GM21619 (cell line): Measurements from ENCODE around the gene ADAM23.

Experiments
- ATAC-seq: cut with Tn5 transposase; IDR thresholded peaks from one replicate; pipeline ENCODE4 v1.9.1; 2021; ENCODE audit not compliant: unreplicated experiment

Gene ADAM23

DNA sequence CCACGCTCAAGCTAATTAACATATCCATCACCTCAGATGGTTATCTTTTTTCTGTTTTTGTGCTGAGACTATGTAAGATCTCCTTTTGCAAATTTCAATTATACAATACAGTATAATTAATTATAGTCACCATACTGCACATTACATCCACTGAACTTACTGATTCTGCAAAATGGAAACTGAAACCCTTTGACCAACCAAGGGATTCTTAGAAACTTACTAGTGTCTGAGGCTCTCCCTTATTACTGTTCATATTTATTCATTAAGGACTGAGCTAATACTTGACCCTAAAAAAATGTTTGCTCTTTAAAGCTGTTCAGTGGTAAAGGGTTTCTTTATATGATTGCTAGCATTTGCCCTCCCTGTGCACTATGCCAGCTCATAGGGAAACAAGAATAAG lies 50.7 kb downstream of the ADAM23 start:
- no peak for ATAC-seq

DNA sequence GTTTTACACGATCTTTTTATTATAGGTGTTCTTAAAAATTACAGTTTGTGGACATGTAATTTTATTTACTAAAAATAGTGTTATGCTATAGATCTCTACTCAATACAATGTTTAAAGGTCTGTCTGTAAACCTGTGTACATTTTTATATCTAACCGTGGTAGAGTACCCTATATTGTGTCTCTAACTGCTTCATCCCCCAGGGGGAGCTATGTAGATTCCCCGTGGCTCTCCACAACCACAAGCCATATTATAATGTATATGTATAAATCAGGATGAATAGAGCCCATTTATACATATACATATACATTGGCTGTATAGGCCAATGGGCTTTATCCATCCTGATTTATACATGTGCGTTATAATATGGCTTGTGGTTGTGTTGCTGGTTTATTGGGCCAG lies 59.4 kb downstream of the ADAM23 start:
- no peak for ATAC-seq

- no peak for ATAC-seq
These were observed 68.0 kb downstream of the ADAM23 start for GRCh38 chr2:206511283-206511682.

GRCh38 chr2:206512999-206513398 lies 69.7 kb downstream of the ADAM23 start:
- ATAC-seq = no peak

- ATAC-seq = no peak
These were observed 72.2 kb downstream of the ADAM23 start for GRCh38 chr2:206515580-206515979.

GRCh38 chr2:206518997-206519396 lies 75.7 kb downstream of the ADAM23 start:
- no peak for ATAC-seq

DNA sequence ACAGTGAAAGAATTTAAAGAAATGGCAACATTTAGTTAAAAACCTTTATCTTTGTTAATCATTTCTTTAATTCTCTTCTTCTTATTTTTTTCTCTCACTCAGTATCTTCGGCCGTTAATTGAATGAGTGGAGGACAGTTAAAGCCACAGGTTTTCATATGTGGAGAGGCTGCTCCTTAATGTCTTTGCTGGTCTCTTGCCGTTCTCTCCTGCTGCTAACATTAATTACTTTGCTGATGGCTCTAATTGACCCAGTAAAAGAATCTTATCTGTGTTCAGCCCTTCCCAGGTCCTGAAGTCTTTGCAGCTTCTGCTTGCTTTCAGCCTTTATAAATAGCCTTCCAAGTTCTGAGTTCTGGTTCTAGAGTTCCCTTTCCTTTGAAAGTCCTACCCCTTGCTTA lies 77.1 kb downstream of the ADAM23 start:
- ATAC-seq = no peak

GRCh38 chr2:206521115-206521514 lies 77.8 kb downstream of the ADAM23 start:
- ATAC-seq = no peak

DNA sequence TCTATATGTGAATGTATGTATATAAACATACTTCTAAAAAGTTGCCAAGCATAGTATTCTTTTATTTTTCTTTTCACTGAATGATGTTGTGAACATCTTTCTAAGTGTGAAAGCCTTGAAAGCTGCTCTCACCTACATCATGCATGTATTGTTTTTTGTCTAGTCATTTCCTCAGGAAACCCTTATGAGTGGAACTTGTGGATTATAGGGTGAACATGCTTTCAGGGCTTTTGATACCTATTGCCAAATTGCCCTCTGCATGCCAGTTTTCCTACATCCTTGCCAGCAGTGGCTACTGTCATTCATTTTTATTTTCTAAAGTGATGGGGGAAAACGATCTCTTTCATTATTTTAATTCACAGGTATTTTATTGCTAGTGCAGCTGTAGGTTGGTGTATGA lies 78.3 kb downstream of the ADAM23 start:
- no peak for ATAC-seq

DNA sequence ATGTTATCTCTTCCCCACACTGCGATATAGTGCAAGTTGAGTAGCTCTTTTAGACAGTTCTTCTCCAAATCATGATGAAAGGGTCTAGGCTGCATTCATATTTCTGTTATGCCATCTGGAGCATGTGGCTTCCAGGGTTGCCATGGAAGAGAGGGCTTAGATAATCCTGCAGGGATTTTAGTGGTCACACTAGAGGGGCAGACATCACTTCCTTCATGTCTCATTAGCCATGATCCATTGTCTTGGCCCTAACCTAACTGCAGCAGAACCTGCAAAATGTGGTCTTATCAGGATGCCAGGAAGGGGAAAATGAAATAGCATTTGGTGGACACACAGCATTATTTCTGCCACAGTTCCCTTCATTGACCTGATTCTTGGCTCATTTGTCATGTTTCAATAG lies 83.1 kb downstream of the ADAM23 start:
- ATAC-seq = no peak

- no peak for ATAC-seq
These were observed 83.8 kb downstream of the ADAM23 start for GRCh38 chr2:206527153-206527552.

GRCh38 chr2:206530727-206531126 lies 87.4 kb downstream of the ADAM23 start:
- no peak for ATAC-seq

GRCh38 chr2:206531996-206532543 lies 88.7 kb downstream of the ADAM23 start:
- ATAC-seq = no peak

GRCh38 chr2:206533977-206534376 lies 90.6 kb downstream of the ADAM23 start:
- no peak for ATAC-seq

GRCh38 chr2:206535260-206535986 lies 92.1 kb downstream of the ADAM23 start:
- ATAC-seq = peak; percentile 73

GRCh38 chr2:206540757-206541156 lies 97.4 kb downstream of the ADAM23 start:
- ATAC-seq = no peak

GRCh38 chr2:206543073-206543472 lies 99.7 kb downstream of the ADAM23 start:
- no peak for ATAC-seq

- ATAC-seq = no peak
These were observed 105.1 kb downstream of the ADAM23 start for GRCh38 chr2:206548383-206548782.

GRCh38 chr2:206555721-206556120 lies 112.4 kb downstream of the ADAM23 start:
- no peak for ATAC-seq

DNA sequence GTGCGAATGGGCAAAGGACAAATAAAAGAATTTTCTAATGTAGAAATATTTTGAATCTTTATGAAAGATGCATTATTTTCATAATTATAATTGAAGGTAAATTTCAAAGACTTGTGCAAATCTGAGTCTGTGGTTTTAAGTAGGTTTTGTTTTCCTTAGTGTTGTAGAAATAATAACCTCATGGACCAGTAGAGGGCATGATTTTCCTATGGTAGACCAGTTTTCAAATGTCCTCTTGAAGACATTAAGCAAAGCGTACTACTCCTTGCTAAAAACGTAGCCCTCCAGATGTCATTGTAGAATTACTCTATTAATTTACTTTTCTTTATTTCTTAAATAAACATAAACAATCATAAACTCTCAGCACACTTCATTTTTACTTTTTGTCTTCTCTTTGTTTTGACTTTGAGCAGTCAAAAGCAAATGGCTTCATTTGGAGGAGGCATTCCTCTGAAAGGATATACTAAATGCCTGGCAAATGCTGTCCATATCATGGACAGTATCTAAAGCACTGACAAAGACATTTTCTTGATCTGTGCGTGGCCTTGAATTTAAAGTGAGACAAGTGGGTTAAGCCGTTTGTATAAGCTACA lies 113.1 kb downstream of the ADAM23 start:
- no peak for ATAC-seq

DNA sequence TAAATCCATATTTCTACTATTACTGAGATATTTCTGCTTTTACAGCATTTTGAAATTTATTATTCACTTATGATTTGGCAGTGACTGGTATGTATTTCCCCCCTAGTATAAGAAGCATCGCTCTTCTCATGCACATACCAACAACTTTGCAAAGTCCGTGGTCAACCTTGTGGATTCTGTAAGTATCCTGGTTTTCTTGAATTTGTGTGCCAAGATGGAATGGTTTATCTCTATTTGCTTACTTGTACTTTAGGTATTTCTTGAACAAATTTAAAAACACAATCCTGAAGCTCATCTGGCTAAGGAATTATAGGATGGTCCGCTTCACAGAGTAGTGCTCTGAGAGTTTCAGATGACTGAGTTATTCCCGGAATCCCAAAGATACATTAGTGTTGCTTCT lies 114.0 kb downstream of the ADAM23 start:
- no peak for ATAC-seq

GRCh38 chr2:206558492-206558891 lies 115.2 kb downstream of the ADAM23 start:
- ATAC-seq = no peak

DNA sequence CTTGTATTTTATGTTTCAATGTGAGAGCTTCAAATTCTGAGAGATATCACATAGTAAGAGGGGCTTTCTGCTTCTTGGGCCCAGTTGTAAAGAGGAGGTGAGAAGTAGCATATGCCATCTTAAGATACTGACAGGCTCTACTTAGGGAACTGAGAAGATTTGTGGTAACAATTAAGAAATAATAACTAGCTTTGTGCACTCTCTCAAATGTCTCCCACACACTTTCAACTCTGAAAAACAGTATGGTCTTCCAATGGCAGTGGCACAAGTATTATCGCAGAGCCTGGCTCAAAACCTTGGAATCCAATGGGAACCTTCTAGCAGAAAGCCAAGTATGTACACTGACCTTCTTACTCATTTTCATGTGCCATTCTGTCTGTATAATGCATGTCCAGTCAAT lies 118.6 kb downstream of the ADAM23 start:
- ATAC-seq = no peak
